Measurements from ENCODE around the gene SACS.

SACS gene

DNA sequence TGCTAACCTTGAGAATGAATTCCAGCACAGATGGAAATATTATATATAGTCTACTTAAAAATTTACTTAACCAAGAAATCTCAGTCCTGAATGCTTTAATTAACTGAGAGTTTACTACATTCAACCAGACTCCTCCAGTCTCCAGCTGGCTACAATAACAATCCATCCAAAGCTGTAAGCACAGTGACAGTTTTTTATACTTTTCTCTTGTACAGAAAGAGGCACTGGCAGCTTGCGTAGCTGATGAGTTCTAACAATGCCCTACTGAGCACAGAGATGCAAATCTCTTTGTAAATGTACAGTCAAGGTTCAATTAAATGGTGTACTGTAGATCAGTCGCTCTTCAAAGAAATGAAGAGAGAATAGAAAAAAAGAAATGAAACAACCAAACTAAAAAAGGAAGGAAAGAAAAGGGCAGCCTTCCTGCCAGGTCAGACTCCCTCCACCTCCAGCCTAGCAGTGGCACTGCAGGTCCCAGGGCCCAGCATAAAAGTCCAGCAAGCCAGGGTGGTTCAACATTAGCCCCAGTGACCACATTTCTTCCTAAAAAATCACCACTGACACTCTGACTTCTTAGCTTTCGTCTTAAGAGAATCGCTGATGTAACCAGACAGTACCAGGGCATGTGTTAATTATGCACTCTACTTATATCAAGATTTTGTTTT is 88.4 kb downstream of the SACS start:
- Histone ChIP-seq H3K18ac (ENCODE audit: low read length) (no peak overlapping the region), H3K27ac (replicated peaks; ENCODE audit: low read length) (no peak overlapping the region), H3K4me3 (ENCODE audit: low read length in 2 of 2) (no peak overlapping the region), H3K4me1 (ENCODE audit: control insufficient read depth in 2 of 2, insufficient read depth in 1 of 2, low read depth in 1 of 2, low read length in 2 of 2) (no peaks in the 10 kb centered on the region), H3K79me1 (ENCODE audit: low read depth, low read length) (peaks cover 5% of the 10 kb centered on the region), H3K27me3 (ENCODE audit: control insufficient read depth in 3 of 3, insufficient read depth in 3 of 3, low read depth in 1 of 3, low read length in 3 of 3) (no peaks in the 10 kb centered on the region), H2AFZ (ENCODE audit: low read length) (no peak overlapping the region), H3K36me3 (replicated peaks in 1 of 2; ENCODE audit: control insufficient read depth in 2 of 2, insufficient read depth in 2 of 2, low read length in 2 of 2) (peaks cover 16 to 83% of the 10 kb centered on the region in 2 donors), H3K4ac (ENCODE audit: low read length) (no peak overlapping the region), H2BK12ac (ENCODE audit: low read length) (no peak overlapping the region), H2BK15ac (ENCODE audit: low read length) (no peak overlapping the region), H3K23ac (ENCODE audit: low read depth, low read length, poor library complexity) (no peak overlapping the region), H2BK120ac (ENCODE audit: low read depth, low read length) (no peak overlapping the region), H3K9me3 (replicated peaks in 1 of 2; ENCODE audit: control insufficient read depth in 2 of 2, insufficient read depth in 1 of 2, low read depth in 1 of 2, low read length in 2 of 2) (peaks cover 5 to 21% of the 10 kb centered on the region in 2 donors), H2BK5ac (ENCODE audit: low read length) (no peak overlapping the region), H3K4me2 (ENCODE audit: insufficient read depth, low read length, poor library complexity, severe bottlenecking) (no peak overlapping the region), H4K8ac (ENCODE audit: low read depth, low read length) (no peak overlapping the region), H2AK5ac (ENCODE audit: low read depth, low read length) (no peak overlapping the region), H3K14ac (ENCODE audit: low read length) (no peak overlapping the region), H4K91ac (ENCODE audit: low read depth, low read length, poor library complexity) (no peak overlapping the region), H3K9ac (ENCODE audit: low read depth, low read length, poor library complexity) (no peak overlapping the region)
- DNase-seq (ENCODE audit: low spot score): no peak
- no CpG with 5 or more reads among the region's 4 CpGs for WGBS, 2 donors (ENCODE audit: extremely low coverage in 2 of 2, insufficient read length in 2 of 2, insufficient replicate concordance in 1 of 2)

DNA sequence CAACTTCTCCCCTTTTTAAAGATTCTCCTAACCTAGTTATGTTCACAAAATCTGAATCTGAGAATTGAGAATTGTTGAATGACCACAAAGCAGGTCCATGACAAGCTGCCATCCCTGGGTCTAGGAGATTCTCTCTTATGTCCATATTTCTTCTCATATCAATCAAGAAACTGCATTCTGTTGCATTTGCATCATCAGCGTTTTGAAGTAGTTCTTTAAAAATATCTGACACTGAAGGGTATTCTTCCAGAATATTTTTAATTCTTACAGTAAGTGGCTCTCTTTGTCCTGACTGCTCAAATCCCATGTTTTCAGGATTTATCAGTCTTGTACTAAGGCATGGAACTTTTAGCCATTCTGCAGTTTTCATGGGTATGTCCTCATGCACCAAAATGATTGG is 94.3 kb downstream of the SACS start:
- no CpG with 5 or more reads among the region's 1 CpG for WGBS, 2 donors (ENCODE audit: extremely low coverage in 2 of 2, insufficient read length in 2 of 2, insufficient replicate concordance in 1 of 2)
- Histone ChIP-seq H3K9ac (ENCODE audit: low read depth, low read length, poor library complexity) (no peak overlapping the region), H3K9me3 (replicated peaks in 1 of 2; ENCODE audit: control insufficient read depth in 2 of 2, insufficient read depth in 1 of 2, low read depth in 1 of 2, low read length in 2 of 2) (peaks cover 26 to 72% of the 10 kb centered on the region in 2 donors), H4K8ac (ENCODE audit: low read depth, low read length) (no peak overlapping the region), H2BK120ac (ENCODE audit: low read depth, low read length) (no peak overlapping the region), H3K4ac (ENCODE audit: low read length) (no peak overlapping the region), H3K23ac (ENCODE audit: low read depth, low read length, poor library complexity) (no peak overlapping the region), H2AFZ (ENCODE audit: low read length) (no peak overlapping the region), H2AK5ac (ENCODE audit: low read depth, low read length) (no peak overlapping the region), H3K27me3 (ENCODE audit: control insufficient read depth in 3 of 3, insufficient read depth in 3 of 3, low read depth in 1 of 3, low read length in 3 of 3) (no peaks in the 10 kb centered on the region), H2BK5ac (ENCODE audit: low read length) (no peak overlapping the region), H2BK15ac (ENCODE audit: low read length) (no peak overlapping the region), H3K18ac (ENCODE audit: low read length) (no peak overlapping the region), H4K91ac (ENCODE audit: low read depth, low read length, poor library complexity) (no peak overlapping the region), H3K36me3 (replicated peaks in 1 of 2; ENCODE audit: control insufficient read depth in 2 of 2, insufficient read depth in 2 of 2, low read length in 2 of 2) (peaks cover 18 to 90% of the 10 kb centered on the region in 2 donors), H3K4me2 (ENCODE audit: insufficient read depth, low read length, poor library complexity, severe bottlenecking) (no peak overlapping the region), H3K79me1 (ENCODE audit: low read depth, low read length) (peaks cover 2% of the 10 kb centered on the region), H3K27ac (replicated peaks; ENCODE audit: low read length) (no peak overlapping the region), H2BK12ac (ENCODE audit: low read length) (no peak overlapping the region), H3K4me1 (ENCODE audit: control insufficient read depth in 2 of 2, insufficient read depth in 1 of 2, low read depth in 1 of 2, low read length in 2 of 2) (no peaks in the 10 kb centered on the region), H3K4me3 (ENCODE audit: low read length in 2 of 2) (no peak overlapping the region), H3K14ac (ENCODE audit: low read length) (no peak overlapping the region)
- no peak for DNase-seq (ENCODE audit: low spot score)

DNA sequence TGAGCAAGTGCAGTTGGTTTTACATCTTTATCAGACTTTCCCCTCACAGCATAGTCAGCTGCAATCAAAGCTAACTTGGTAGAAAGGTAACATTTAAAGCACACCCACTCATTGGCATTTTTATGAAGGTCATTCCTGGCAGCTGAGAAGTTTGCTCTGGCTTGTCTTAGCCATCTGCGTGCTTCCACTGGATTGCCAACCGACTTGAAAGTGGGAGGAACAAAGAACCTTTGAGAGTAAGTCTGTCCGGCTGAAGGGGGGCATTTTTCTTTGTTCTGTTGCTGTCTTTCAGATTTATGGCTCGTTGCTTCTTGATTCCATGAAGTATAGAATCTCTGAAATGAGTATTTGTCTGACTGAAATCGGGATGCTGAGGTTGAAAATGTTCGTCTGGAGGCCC is 103.1 kb downstream of the SACS start:
- Histone ChIP-seq H3K9ac (ENCODE audit: low read depth, low read length, poor library complexity) (no peak overlapping the region), H2BK15ac (ENCODE audit: low read length) (no peak overlapping the region), H2AK5ac (ENCODE audit: low read depth, low read length) (no peak overlapping the region), H3K27me3 (ENCODE audit: control insufficient read depth in 3 of 3, insufficient read depth in 3 of 3, low read depth in 1 of 3, low read length in 3 of 3) (no peaks in the 10 kb centered on the region), H4K91ac (ENCODE audit: low read depth, low read length, poor library complexity) (no peak overlapping the region), H3K14ac (ENCODE audit: low read length) (no peak overlapping the region), H3K36me3 (replicated peaks in 1 of 2; ENCODE audit: control insufficient read depth in 2 of 2, insufficient read depth in 2 of 2, low read length in 2 of 2) (peaks cover 2 to 55% of the 10 kb centered on the region in 2 donors), H3K4me3 (ENCODE audit: low read length in 2 of 2) (no peak overlapping the region), H3K9me3 (replicated peaks in 1 of 2; ENCODE audit: control insufficient read depth in 2 of 2, insufficient read depth in 1 of 2, low read depth in 1 of 2, low read length in 2 of 2) (peaks cover 14 to 29% of the 10 kb centered on the region in 2 donors), H2BK120ac (ENCODE audit: low read depth, low read length) (no peak overlapping the region), H3K79me1 (ENCODE audit: low read depth, low read length) (no peaks in the 10 kb centered on the region), H4K8ac (ENCODE audit: low read depth, low read length) (no peak overlapping the region), H3K27ac (replicated peaks; ENCODE audit: low read length) (no peak overlapping the region), H2BK12ac (ENCODE audit: low read length) (no peak overlapping the region), H2AFZ (ENCODE audit: low read length) (no peak overlapping the region), H3K4me2 (ENCODE audit: insufficient read depth, low read length, poor library complexity, severe bottlenecking) (no peak overlapping the region), H3K23ac (ENCODE audit: low read depth, low read length, poor library complexity) (no peak overlapping the region), H3K18ac (ENCODE audit: low read length) (no peak overlapping the region), H3K4me1 (ENCODE audit: control insufficient read depth in 2 of 2, insufficient read depth in 1 of 2, low read depth in 1 of 2, low read length in 2 of 2) (no peaks in the 10 kb centered on the region), H2BK5ac (ENCODE audit: low read length) (no peak overlapping the region), H3K4ac (ENCODE audit: low read length) (no peak overlapping the region)
- WGBS, 2 donors (ENCODE audit: extremely low coverage in 2 of 2, insufficient read length in 2 of 2, insufficient replicate concordance in 1 of 2): no CpG with 5 or more reads among the region's 6 CpGs
- DNase-seq (ENCODE audit: low spot score): no peak

DNA sequence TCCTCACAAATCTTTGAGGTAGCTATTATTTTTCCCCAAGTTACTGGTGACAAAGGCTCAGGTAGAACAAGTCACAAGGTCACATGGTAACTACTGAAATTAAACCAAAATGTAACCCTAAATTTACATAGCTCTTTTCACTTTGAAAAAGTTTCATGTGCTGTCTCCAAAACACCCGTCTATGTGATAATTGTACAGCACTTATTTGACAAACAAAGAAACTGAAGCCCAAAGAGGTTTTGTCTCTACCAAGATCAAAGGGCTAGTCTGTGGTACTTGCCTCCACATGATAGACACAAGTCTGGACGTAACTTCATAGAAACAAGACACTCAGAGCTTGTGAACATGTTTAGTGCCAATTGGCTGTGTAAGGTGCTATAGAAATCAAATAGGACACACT is 108.3 kb downstream of the SACS start:
- Histone ChIP-seq H3K27ac (replicated peaks; ENCODE audit: low read length) (no peak overlapping the region), H2BK120ac (ENCODE audit: low read depth, low read length) (no peak overlapping the region), H3K79me1 (ENCODE audit: low read depth, low read length) (no peaks in the 10 kb centered on the region), H3K4me1 (ENCODE audit: control insufficient read depth in 2 of 2, insufficient read depth in 1 of 2, low read depth in 1 of 2, low read length in 2 of 2) (peaks cover 6% of the 10 kb centered on the region in 2 donors), H3K18ac (ENCODE audit: low read length) (no peak overlapping the region), H4K8ac (ENCODE audit: low read depth, low read length) (no peak overlapping the region), H3K4ac (ENCODE audit: low read length) (no peak overlapping the region), H2BK5ac (ENCODE audit: low read length) (no peak overlapping the region), H3K14ac (ENCODE audit: low read length) (no peak overlapping the region), H2AFZ (ENCODE audit: low read length) (no peak overlapping the region), H2BK15ac (ENCODE audit: low read length) (no peak overlapping the region), H2AK5ac (ENCODE audit: low read depth, low read length) (no peak overlapping the region), H3K27me3 (ENCODE audit: control insufficient read depth in 3 of 3, insufficient read depth in 3 of 3, low read depth in 1 of 3, low read length in 3 of 3) (no peaks in the 10 kb centered on the region), H3K36me3 (replicated peaks in 1 of 2; ENCODE audit: control insufficient read depth in 2 of 2, insufficient read depth in 2 of 2, low read length in 2 of 2) (peaks cover 0 to 9% of the 10 kb centered on the region in 2 donors), H2BK12ac (ENCODE audit: low read length) (no peak overlapping the region), H3K9ac (ENCODE audit: low read depth, low read length, poor library complexity) (no peak overlapping the region), H3K9me3 (replicated peaks in 1 of 2; ENCODE audit: control insufficient read depth in 2 of 2, insufficient read depth in 1 of 2, low read depth in 1 of 2, low read length in 2 of 2) (no peaks in the 10 kb centered on the region), H3K4me3 (ENCODE audit: low read length in 2 of 2) (no peak overlapping the region), H3K23ac (ENCODE audit: low read depth, low read length, poor library complexity) (no peak overlapping the region), H4K91ac (ENCODE audit: low read depth, low read length, poor library complexity) (no peak overlapping the region), H3K4me2 (ENCODE audit: insufficient read depth, low read length, poor library complexity, severe bottlenecking) (no peak overlapping the region)
- no CpG with 5 or more reads among the region's 2 CpGs for WGBS, 2 donors (ENCODE audit: extremely low coverage in 2 of 2, insufficient read length in 2 of 2, insufficient replicate concordance in 1 of 2)
- DNase-seq (ENCODE audit: low spot score): no peak

Measured in neuronal stem cell (in vitro differentiated cells).